CD8-positive, alpha-beta memory T cell (primary cell): ENCODE measurements around the gene OPCML. TPM values are rescaled to one million over a fixed set of nuclear protein-coding genes. Genes with fewer than 3 reads are reported as not detected.

Source experiments
- CTCF ChIA-PET: fragments of 350-600 bp; sonication (Branson Sonifier 250); formaldehyde crosslinking; loops from one replicate; lab custom pipeline; 2021; ENCODE audit warnings: antibody characterized with exemption; lab: Charles Lee
- POLR2A ChIA-PET: fragments of 350-600 bp; sonication (Branson Sonifier 250); formaldehyde crosslinking; loops from one replicate; lab custom pipeline; 2021; ENCODE audit warnings: antibody characterized with exemption; lab: Charles Lee
- DNase-seq, 5 donors: peaks; one replicate each; pipeline versions ENCODE4 v3.0.0 to v3.0.0-alpha.2; 2020 to 2022; ENCODE audit warnings: mixed read lengths in 1 of 5
- H3K27ac ChIP-seq: one replicate; pipeline ENCODE4 v1.7.0; 2013; ENCODE audit warnings: low read depth, mild to moderate bottlenecking, low read length, moderate library complexity
- H3K27me3 ChIP-seq: 2 replicates; pipeline ENCODE4 v1.7.0; 2013; ENCODE audit warnings: low read length, mild to moderate bottlenecking; ENCODE audit not compliant: insufficient read depth, poor library complexity, severe bottlenecking
- H3K36me3 ChIP-seq: 2 replicates; pipeline ENCODE4 v1.7.0; 2013; ENCODE audit warnings: mild to moderate bottlenecking, low read length, moderate library complexity; ENCODE audit not compliant: insufficient read depth
- H3K4me1 ChIP-seq: 2 replicates; pipeline ENCODE4 v1.7.0; 2013; ENCODE audit warnings: mild to moderate bottlenecking, low read length, moderate library complexity; ENCODE audit not compliant: insufficient read depth
- H3K4me3 ChIP-seq: 2 replicates; pipeline ENCODE4 v1.7.0; 2013; ENCODE audit warnings: mild to moderate bottlenecking, low read length
- H3K9me3 ChIP-seq: 2 replicates; pipeline ENCODE4 v1.7.0; 2013; ENCODE audit warnings: mild to moderate bottlenecking, low read length
- H3K27ac Mint-ChIP-seq, 8 donors: one replicate each; pipeline ENCODE4 v1.8.0; 2020 to 2021; ENCODE audit warnings: mixed read lengths in 8 of 8, mild to moderate bottlenecking in 6 of 8, inconsistent platforms in 3 of 8, moderate library complexity in 3 of 8
- H3K27me3 Mint-ChIP-seq, 2 donors: one replicate each; pipeline ENCODE4 v1.8.0; 2020 to 2021; ENCODE audit warnings: mixed read lengths in 2 of 2, mild to moderate bottlenecking in 1 of 2, moderate library complexity in 1 of 2
- H3K36me3 Mint-ChIP-seq, 3 donors: one replicate each; pipeline ENCODE4 v1.8.0; 2020 to 2021; ENCODE audit warnings: mixed read lengths in 3 of 3, inconsistent platforms in 1 of 3, mild to moderate bottlenecking in 1 of 3
- H3K4me1 Mint-ChIP-seq, 3 donors: one replicate each; pipeline ENCODE4 v1.8.0; 2020 to 2021; ENCODE audit warnings: mixed read lengths in 3 of 3, inconsistent platforms in 1 of 3, mild to moderate bottlenecking in 1 of 3
- H3K4me3 Mint-ChIP-seq, 7 donors: one replicate each; pipeline ENCODE4 v1.8.0; 2020 to 2021; ENCODE audit warnings: mixed read lengths in 7 of 7, mild to moderate bottlenecking in 6 of 7, moderate library complexity in 4 of 7, inconsistent platforms in 2 of 7
- H3K9me3 Mint-ChIP-seq, 5 donors: one replicate each; pipeline ENCODE4 v1.8.0; 2020 to 2022; ENCODE audit warnings: mixed read lengths in 5 of 5, mild to moderate bottlenecking in 3 of 5, moderate library complexity in 2 of 5, inconsistent platforms in 1 of 5
- polyA plus RNA-seq: library from polyadenylated mRNA; unstranded; fragments of 300-500 nt; fragmentation: Illumina TruSeq; gene quantifications from one replicate; pipeline ENCODE4 v1.2.3, GENCODE V29; 2021
- total RNA-seq, 2 experiments: library from RNA; stranded (reverse); gene quantifications; one replicate each; pipeline ENCODE4 v1.2.3, GENCODE V29; 2021

OPCML gene
- total and polyA plus RNA-seq, 3 experiments from 2014 or later: not detected

DNA sequence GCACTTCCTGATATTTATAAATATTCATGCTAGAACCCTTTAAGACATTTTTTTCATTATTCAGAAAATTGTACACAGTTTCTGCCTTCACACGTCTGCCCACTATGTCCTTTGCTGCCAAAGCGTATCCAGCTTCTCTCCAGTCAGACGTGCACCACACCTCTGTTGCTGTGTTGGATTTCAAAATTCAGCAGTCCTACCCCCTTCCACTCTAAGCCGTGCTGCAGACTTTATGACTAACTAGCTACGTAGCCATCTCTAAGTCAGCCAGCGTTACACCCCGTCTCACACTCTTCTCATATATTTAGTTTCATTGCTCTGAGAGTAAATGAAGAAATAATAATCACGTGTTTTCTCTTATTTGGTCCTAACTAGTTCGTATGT lies 28.2 kb upstream of the OPCML start:
- ChIA-PET CTCF (no interaction called here), POLR2A (no interaction called here)
- peaks cover 0 to 7% (median 2%) of the 10 kb centered on the region in 5 donors for H3K9me3 Mint-ChIP-seq
- no peaks in the 10 kb centered on the region for H3K9me3 ChIP-seq
- no peaks in the 10 kb centered on the region for H3K4me1 ChIP-seq
- no peak overlapping the region for H3K27ac Mint-ChIP-seq
- no peaks in the 10 kb centered on the region for H3K27me3 ChIP-seq
- DNase-seq: no peak
- no peak overlapping the region for H3K4me3 ChIP-seq
- H3K4me1 Mint-ChIP-seq: no peaks in the 10 kb centered on the region
- H3K36me3 ChIP-seq: no peaks in the 10 kb centered on the region
- no peaks in the 10 kb centered on the region for H3K36me3 Mint-ChIP-seq
- no peak overlapping the region for H3K27ac ChIP-seq
- H3K4me3 Mint-ChIP-seq: no peak overlapping the region
- H3K27me3 Mint-ChIP-seq: peaks cover 0 to 3% of the 10 kb centered on the region in 2 donors

GRCh38 chr11:133559833-133560471 lies 27.7 kb upstream of the OPCML start:
- Histone ChIP-seq H3K27me3 (no peaks in the 10 kb centered on the region), H3K36me3 (no peaks in the 10 kb centered on the region), H3K4me1 (no peaks in the 10 kb centered on the region), H3K27ac (no peak overlapping the region), H3K9me3 (no peaks in the 10 kb centered on the region), H3K4me3 (no peak overlapping the region)
- Mint-ChIP-seq H3K4me1 (no peaks in the 10 kb centered on the region), H3K36me3 (no peaks in the 10 kb centered on the region), H3K27me3 (peaks cover 0 to 3% of the 10 kb centered on the region in 2 donors), H3K9me3 (peaks cover 0 to 7% (median 2%) of the 10 kb centered on the region in 5 donors), H3K4me3 (no peak overlapping the region), H3K27ac (no peak overlapping the region)
- ChIA-PET CTCF (no interaction called here), POLR2A (no interaction called here)
- no peak for DNase-seq

GRCh38 chr11:133559382-133559781 lies 27.1 kb upstream of the OPCML start:
- ChIA-PET POLR2A (no interaction called here), CTCF (no interaction called here)
- H3K36me3 Mint-ChIP-seq: no peaks in the 10 kb centered on the region
- no peaks in the 10 kb centered on the region for H3K4me1 ChIP-seq
- DNase-seq: no peak
- H3K27me3 ChIP-seq: no peaks in the 10 kb centered on the region
- H3K9me3 ChIP-seq: no peaks in the 10 kb centered on the region
- H3K4me1 Mint-ChIP-seq: no peaks in the 10 kb centered on the region
- no peak overlapping the region for H3K4me3 ChIP-seq
- peaks cover 0 to 7% (median 2%) of the 10 kb centered on the region in 5 donors for H3K9me3 Mint-ChIP-seq
- no peak overlapping the region for H3K27ac Mint-ChIP-seq
- H3K36me3 ChIP-seq: no peaks in the 10 kb centered on the region
- peaks cover 0 to 3% of the 10 kb centered on the region in 2 donors for H3K27me3 Mint-ChIP-seq
- no peak overlapping the region for H3K4me3 Mint-ChIP-seq
- H3K27ac ChIP-seq: no peak overlapping the region

- ChIA-PET CTCF (no interaction called here), POLR2A (no interaction called here)
- no peak overlapping the region for H3K4me3 ChIP-seq
- H3K27me3 ChIP-seq: no peaks in the 10 kb centered on the region
- no peaks in the 10 kb centered on the region for H3K4me1 ChIP-seq
- Mint-ChIP-seq H3K27me3 (peaks cover 0 to 1% of the 10 kb centered on the region in 2 donors), H3K4me1 (no peaks in the 10 kb centered on the region), H3K4me3 (no peak overlapping the region), H3K27ac (no peak overlapping the region), H3K36me3 (no peaks in the 10 kb centered on the region), H3K9me3 (peaks cover 0 to 3% (median 0%) of the 10 kb centered on the region in 5 donors)
- no peak for DNase-seq
- no peak overlapping the region for H3K27ac ChIP-seq
- no peaks in the 10 kb centered on the region for H3K36me3 ChIP-seq
- H3K9me3 ChIP-seq: no peaks in the 10 kb centered on the region
These were observed 22.7 kb upstream of the OPCML start for GRCh38 chr11:133555034-133555433.

- Mint-ChIP-seq H3K4me3 (no peak overlapping the region), H3K9me3 (peaks cover 0 to 2% (median 0%) of the 10 kb centered on the region in 5 donors), H3K36me3 (no peaks in the 10 kb centered on the region), H3K27me3 (peaks cover 0 to 1% of the 10 kb centered on the region in 2 donors), H3K27ac (no peak overlapping the region), H3K4me1 (no peaks in the 10 kb centered on the region)
- H3K27ac ChIP-seq: no peak overlapping the region
- H3K4me1 ChIP-seq: no peaks in the 10 kb centered on the region
- H3K27me3 ChIP-seq: no peaks in the 10 kb centered on the region
- H3K4me3 ChIP-seq: no peak overlapping the region
- H3K9me3 ChIP-seq: no peaks in the 10 kb centered on the region
- no peaks in the 10 kb centered on the region for H3K36me3 ChIP-seq
- ChIA-PET CTCF (no interaction called here), POLR2A (no interaction called here)
- no peak for DNase-seq
These were observed 21.8 kb upstream of the OPCML start for GRCh38 chr11:133553885-133554740.

DNA sequence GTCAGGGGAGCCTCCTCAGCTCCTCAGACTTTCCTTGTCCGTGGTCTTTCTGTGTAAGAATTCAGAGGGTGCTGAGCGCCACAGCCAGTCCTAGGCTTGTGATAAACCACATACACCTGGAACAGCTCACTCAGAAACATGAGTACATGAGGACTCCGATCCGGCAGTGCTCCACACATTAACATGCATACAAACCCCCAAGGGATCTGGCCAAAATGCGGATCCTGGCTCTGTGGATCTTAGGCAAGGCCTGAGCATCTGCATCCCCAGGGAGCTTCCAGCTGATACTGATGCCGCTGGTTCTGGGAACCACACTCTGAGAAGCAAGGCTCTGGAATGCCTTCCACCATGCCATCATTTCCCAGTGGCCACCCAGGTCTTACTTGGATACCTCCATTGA lies 20.6 kb upstream of the OPCML start:
- Histone ChIP-seq H3K36me3 (no peaks in the 10 kb centered on the region), H3K4me1 (no peaks in the 10 kb centered on the region), H3K4me3 (no peak overlapping the region), H3K27ac (no peak overlapping the region), H3K27me3 (no peaks in the 10 kb centered on the region), H3K9me3 (no peaks in the 10 kb centered on the region)
- Mint-ChIP-seq H3K4me3 (no peak overlapping the region), H3K36me3 (no peaks in the 10 kb centered on the region), H3K4me1 (no peaks in the 10 kb centered on the region), H3K9me3 (peaks cover 0 to 2% (median 0%) of the 10 kb centered on the region in 5 donors), H3K27me3 (peaks cover 0 to 1% of the 10 kb centered on the region in 2 donors), H3K27ac (no peak overlapping the region)
- CTCF ChIA-PET: no interaction called here
- POLR2A ChIA-PET: no interaction called here
- DNase-seq: no peak

GRCh38 chr11:133551064-133551463 lies 18.8 kb upstream of the OPCML start:
- H3K4me1 Mint-ChIP-seq: no peaks in the 10 kb centered on the region
- POLR2A ChIA-PET: no interaction called here
- H3K27me3 Mint-ChIP-seq: peaks cover 0 to 1% of the 10 kb centered on the region in 2 donors
- no peak overlapping the region for H3K27ac ChIP-seq
- H3K36me3 Mint-ChIP-seq: no peaks in the 10 kb centered on the region
- H3K4me3 ChIP-seq: no peak overlapping the region
- no peak overlapping the region for H3K4me3 Mint-ChIP-seq
- no peaks in the 10 kb centered on the region for H3K4me1 ChIP-seq
- peaks cover 0 to 5% (median 2%) of the 10 kb centered on the region in 5 donors for H3K9me3 Mint-ChIP-seq
- DNase-seq: no peak
- no peak overlapping the region for H3K27ac Mint-ChIP-seq
- CTCF ChIA-PET: no interaction called here
- no peaks in the 10 kb centered on the region for H3K9me3 ChIP-seq
- no peaks in the 10 kb centered on the region for H3K36me3 ChIP-seq
- no peaks in the 10 kb centered on the region for H3K27me3 ChIP-seq

- Mint-ChIP-seq H3K4me1 (no peaks in the 10 kb centered on the region), H3K9me3 (peaks cover 0 to 5% (median 2%) of the 10 kb centered on the region in 5 donors), H3K4me3 (no peak overlapping the region), H3K27me3 (peaks cover 0 to 1% of the 10 kb centered on the region in 2 donors), H3K36me3 (no peaks in the 10 kb centered on the region), H3K27ac (no peak overlapping the region)
- no peaks in the 10 kb centered on the region for H3K4me1 ChIP-seq
- H3K27ac ChIP-seq: no peak overlapping the region
- CTCF ChIA-PET: no interaction called here
- no peaks in the 10 kb centered on the region for H3K9me3 ChIP-seq
- H3K36me3 ChIP-seq: no peaks in the 10 kb centered on the region
- H3K27me3 ChIP-seq: no peaks in the 10 kb centered on the region
- no peak overlapping the region for H3K4me3 ChIP-seq
- POLR2A ChIA-PET: no interaction called here
- no peak for DNase-seq
These were observed 17.5 kb upstream of the OPCML start for GRCh38 chr11:133549826-133550225.
